ENCODE data around the gene PACRG. TPM values are rescaled to one million over a fixed set of nuclear protein-coding genes. Genes with fewer than 3 reads are reported as not detected.

Gene PACRG
- total and polyA plus RNA-seq, 2 of the 8 experiments (the other 6 are each of a cell fraction or from before 2014, with no cell fraction given), result 0.44 to 0.54 TPM

DNA sequence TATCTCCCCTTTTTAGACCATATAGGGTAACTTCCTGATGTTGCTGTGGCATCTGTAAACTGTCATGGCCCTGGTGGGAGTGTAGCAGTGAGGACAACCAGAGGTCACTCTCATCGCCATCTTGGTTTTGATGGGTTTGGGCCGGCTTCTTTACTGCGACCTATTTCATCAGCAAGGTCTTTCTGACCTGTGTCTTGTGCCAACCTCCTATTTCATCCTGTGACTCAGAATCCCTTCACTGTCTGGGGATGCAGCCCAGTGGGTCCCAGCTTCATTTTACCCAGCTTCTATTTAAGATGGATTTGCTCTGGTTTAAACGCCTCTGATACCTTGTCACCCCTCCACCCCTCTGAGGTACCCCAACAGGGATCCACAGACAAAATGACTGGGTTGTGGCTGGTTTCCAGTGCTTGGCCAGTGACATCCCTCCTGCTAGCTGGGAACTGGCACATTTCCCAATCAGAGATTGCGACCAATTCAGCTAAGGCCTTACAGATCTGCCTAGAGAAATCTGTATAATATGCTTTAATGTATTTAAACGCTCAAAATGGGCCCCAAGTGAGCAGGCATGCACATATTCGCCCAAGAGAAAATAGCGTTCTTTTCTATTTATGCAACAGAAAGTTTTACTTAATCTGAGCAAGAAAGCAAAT, 371.2 kb downstream of the PACRG start:
- H2BK20ac ChIP-seq (ENCODE audit: low read length), result peak overlapping the region; percentile 40
- peak overlapping the region; percentile 75 for H2BK120ac ChIP-seq (replicated peaks; ENCODE audit: low read depth, low read length)
- no peaks in the 10 kb centered on the region for H3K23me2 ChIP-seq (ENCODE audit: low read depth, low read length)
- H4K20me1 ChIP-seq (replicated peaks in 1 of 2; ENCODE audit: control insufficient read depth in 1 of 2, insufficient read depth in 2 of 2, low read length in 2 of 2), result no peaks in the 10 kb centered on the region
- no peak overlapping the region for H2AK5ac ChIP-seq (ENCODE audit: low read depth, low read length)
- no peak overlapping the region for H3K9ac ChIP-seq (replicated peaks in 1 of 4; ENCODE audit: extremely low read depth in 1 of 4, low read depth in 3 of 4, low read length in 3 of 4)
- H3K27ac ChIP-seq (ENCODE audit: low read depth, low read length), result no peak overlapping the region
- no peak overlapping the region for H3K56ac ChIP-seq (replicated peaks; ENCODE audit: insufficient read length, low read depth, low read length)
- H3K4me1 ChIP-seq (replicated peaks in 1 of 4; ENCODE audit: control insufficient read depth in 3 of 4, insufficient read depth in 4 of 4, low read length in 3 of 4), result peaks cover 2 to 5% (median 3%) of the 10 kb centered on the region in 4 experiments
- H4K91ac ChIP-seq (replicated peaks; ENCODE audit: insufficient read length, low read length), result peak overlapping the region; percentile 97
- no peak overlapping the region for H4K5ac ChIP-seq (ENCODE audit: insufficient read length, low read depth, low read length)
- no peaks in the 10 kb centered on the region for H3K27me3 ChIP-seq (replicated peaks in 1 of 4; ENCODE audit: control insufficient read depth in 3 of 4, extremely low read depth in 1 of 4, insufficient read depth in 3 of 4, low read length in 3 of 4)
- no peaks in the 10 kb centered on the region for H3K36me3 ChIP-seq (ENCODE audit: control insufficient read depth in 2 of 4, insufficient read depth in 4 of 4, low read length in 3 of 4)
- ChIA-PET CTCF (ENCODE audit: partially characterized antibody) (interaction anchor here (0.6 to 2.3 kb wide), 3 partner anchors 9 to 71 kb away, joined by 3 to 10 read pairs (median 3); no protein-coding TSS in a partner anchor), POLR2A (ENCODE audit: partially characterized antibody) (interaction anchor here (1.0 kb wide), 2 partner anchors 15 to 23 kb away, joined by 4 to 5 read pairs; no protein-coding TSS in a partner anchor)
- no peak overlapping the region for H2BK15ac ChIP-seq (ENCODE audit: low read length)
- no peak overlapping the region for H3K14ac ChIP-seq (ENCODE audit: insufficient read length)
- peak overlapping the region in 1 of 4 experiments; percentile 14; a peak in 1 of 8 replicates for H3K4me3 ChIP-seq (ENCODE audit: extremely low read depth in 1 of 4, insufficient read depth in 2 of 4, low read depth in 3 of 4, low read length in 4 of 4)
- H3K18ac ChIP-seq (ENCODE audit: extremely low read depth, low read length), result peak overlapping the region; percentile 34; the same call in 1 of the 2 replicates
- DNase-seq (ENCODE audit: low read depth in 1 of 2, low spot score in 2 of 2) (no peak), FAIRE-seq (no peak)
- H2BK12ac ChIP-seq (ENCODE audit: low read depth, low read length), result 0 out of 2 replicates have a peak overlapping the region, but pooled peaks have one; percentile 27
- H3K79me1 ChIP-seq (ENCODE audit: low read depth, low read length), result no peaks in the 10 kb centered on the region
- no peak overlapping the region for H4K8ac ChIP-seq (ENCODE audit: extremely low read depth, insufficient read depth, low read length)
- no peaks in the 10 kb centered on the region for H3K79me2 ChIP-seq (ENCODE audit: control insufficient read depth in 1 of 2, insufficient read depth in 2 of 2, low read length in 2 of 2)
- no peak overlapping the region for H3K23ac ChIP-seq (ENCODE audit: insufficient read length)
- peak overlapping the region; percentile 70 for H3K4ac ChIP-seq (replicated peaks; ENCODE audit: insufficient read length, low read depth, low read length)
- H2AFZ ChIP-seq (ENCODE audit: low read length), result no peak overlapping the region
- peaks cover 0 to 7% of the 10 kb centered on the region in 2 experiments; a peak in 2 of 4 replicates for H3K9me3 ChIP-seq (ENCODE audit: insufficient read depth in 2 of 2, low read depth in 1 of 2, low read length in 1 of 2)
- no peak overlapping the region for H3K4me2 ChIP-seq (ENCODE audit: insufficient read depth in 1 of 2, low read depth in 2 of 2, low read length in 2 of 2)
- WGBS, 2 experiments (ENCODE audit: extremely low coverage in 1 of 2, insufficient coverage in 1 of 2, insufficient read length in 1 of 2, insufficient replicate concordance in 2 of 2, low coverage in 1 of 2, low lambda C conversion rate in 2 of 2, missing lambda C conversion rate in 1 of 2), result 81% methylated on average over 8 of the region's 8 CpGs; no CpG with 5 or more reads in 1 of the 2 experiments
- peak overlapping the region; percentile 76; the same call in 1 of the 2 replicates for H2BK5ac ChIP-seq (ENCODE audit: low read depth, low read length)
- TF ChIP-seq TEAD4 (IDR thresholded peaks at IDR 0.05; ENCODE audit: low read depth, low read length), result no peak
- no peak for TF ChIP-seq POLR2AphosphoS5 (IDR thresholded peaks at IDR 0.05; ENCODE audit: low read depth, low read length)
- no peak for TF ChIP-seq SP1 (IDR thresholded peaks at IDR 0.05; ENCODE audit: low read depth, low read length)
- TF ChIP-seq HDAC2 (IDR thresholded peaks at IDR 0.05; ENCODE audit: borderline replicate concordance in 1 of 2, low read depth in 2 of 2, low read length in 2 of 2), result no peak
- no peak for TF ChIP-seq ZNF274 (IDR thresholded peaks at IDR 0.05; ENCODE audit: borderline replicate concordance, extremely low read depth, low read length)
- TF ChIP-seq SIX5 (IDR thresholded peaks at IDR 0.05; ENCODE audit: low read depth, low read length), result no peak
- no peak for TF ChIP-seq SIRT6 (IDR thresholded peaks at IDR 0.05; ENCODE audit: low read length)
- TF ChIP-seq CREB1 (IDR thresholded peaks at IDR 0.05), result no peak
- no peak for TF ChIP-seq NRF1 (IDR thresholded peaks at IDR 0.05; ENCODE audit: low read depth, low read length)
- TF ChIP-seq RXRA (IDR thresholded peaks at IDR 0.05; ENCODE audit: insufficient read depth, low read depth, low read length), result no peak
- TF ChIP-seq FOSL1 (IDR thresholded peaks at IDR 0.05; ENCODE audit: insufficient read depth, low read depth, low read length), result no peak
- TF ChIP-seq TCF12 (IDR thresholded peaks at IDR 0.05; ENCODE audit: low read depth, low read length), result no peak
- no peak for TF ChIP-seq KDM1A (IDR thresholded peaks at IDR 0.05; ENCODE audit: borderline replicate concordance, low read length)
- no peak for TF ChIP-seq SP4 (IDR thresholded peaks at IDR 0.05; ENCODE audit: low read length)
